SU-DHL-6 (cell line): ENCODE results near the gene CBLL1.

Source experiments
- H2AFZ ChIP-seq: fragments of 200-600 bp; sonication (generic); 2 replicates; pipeline ENCODE4 v1.6.1; 2014; ENCODE audit warnings: low read depth, mild to moderate bottlenecking, moderate library complexity, mixed read lengths, antibody characterized with exemption, low read length; ENCODE audit not compliant: severe bottlenecking
- H3F3A ChIP-seq: fragments of 200-600 bp; shearing (Covaris generic); 2 replicates; pipeline ENCODE4 v1.6.0; 2016; ENCODE audit warnings: antibody characterized with exemption, mild to moderate bottlenecking; ENCODE audit not compliant: insufficient read depth
- H3K27ac ChIP-seq: fragments of 200-600 bp; sonication (generic); 2 replicates; pipeline ENCODE4 v1.5.1; 2016; ENCODE audit warnings: low read depth, mild to moderate bottlenecking, low read length, moderate library complexity, mixed read lengths
- H3K27me3 ChIP-seq: fragments of 200-600 bp; sonication (generic), shearing (Covaris generic); 2 replicates; pipeline ENCODE4 v1.6.0; 2014; ENCODE audit warnings: mild to moderate bottlenecking, low read length
- H3K36me3 ChIP-seq: fragments of 200-600 bp; sonication (generic); 2 replicates; pipeline ENCODE4 v1.6.1; 2014; ENCODE audit warnings: mild to moderate bottlenecking, low read length, mixed read lengths
- H3K4me2 ChIP-seq: fragments of 300-600, 200-600 bp; shearing (Covaris generic), sonication (generic); 2 replicates; pipeline ENCODE4 v1.6.0; 2014; ENCODE audit warnings: low read length, low read depth, mild to moderate bottlenecking; ENCODE audit not compliant: poor library complexity, severe bottlenecking
- H3K4me3 ChIP-seq: fragments of 200-600 bp; sonication (generic); 2 replicates; pipeline ENCODE4 v1.5.1; 2014; ENCODE audit warnings: antibody characterized with exemption, low read length, mild to moderate bottlenecking, mixed read lengths; ENCODE audit not compliant: insufficient read depth, poor library complexity, severe bottlenecking
- H3K79me2 ChIP-seq: fragments of 200-600 bp; sonication (generic); 2 replicates; pipeline ENCODE4 v1.6.1; 2014; ENCODE audit warnings: mild to moderate bottlenecking, low read length, moderate library complexity; ENCODE audit not compliant: insufficient read depth
- H3K9ac ChIP-seq: fragments of 200-600 bp; sonication (generic); 2 replicates; pipeline ENCODE4 v1.7.0; 2014; ENCODE audit warnings: mild to moderate bottlenecking, low read length
- H3K9me2 ChIP-seq: fragments of 200-600 bp; sonication (generic); replicated peaks from 2 replicates; pipeline ENCODE4 v1.6.1; 2014; ENCODE audit warnings: low read length; ENCODE audit not compliant: insufficient read depth
- H3K9me3 ChIP-seq: fragments of 200-600 bp; sonication (generic); 2 replicates; pipeline ENCODE4 v1.6.1; 2014; ENCODE audit warnings: low read length, mixed read lengths; ENCODE audit not compliant: insufficient read depth
- H4K20me1 ChIP-seq: fragments of 200-600 bp; sonication (generic); 2 replicates; pipeline ENCODE4 v1.6.1; 2014; ENCODE audit warnings: low read depth, mild to moderate bottlenecking, antibody characterized with exemption, low read length, moderate library complexity, mixed read lengths
- EZH2phosphoT487 ChIP-seq: fragments of 200-600 bp; sonication (generic), shearing (Covaris generic); conservative IDR thresholded peaks from 2 replicates; pipeline ENCODE4 v1.6.1; 2018; ENCODE audit warnings: mild to moderate bottlenecking, antibody characterized with exemption, low read length, moderate library complexity, mixed read lengths
- TF ChIP-seq, protein P1 (sequence below): fragments of 200-600 bp; sonication (generic); IDR thresholded peaks from one replicate; pipeline ENCODE4 v1.5.1; 2017; ENCODE audit warnings: antibody characterized with exemption, mild to moderate bottlenecking, low read length, moderate library complexity; ENCODE audit not compliant: insufficient read depth, poor library complexity, severe bottlenecking

CBLL1 gene

DNA sequence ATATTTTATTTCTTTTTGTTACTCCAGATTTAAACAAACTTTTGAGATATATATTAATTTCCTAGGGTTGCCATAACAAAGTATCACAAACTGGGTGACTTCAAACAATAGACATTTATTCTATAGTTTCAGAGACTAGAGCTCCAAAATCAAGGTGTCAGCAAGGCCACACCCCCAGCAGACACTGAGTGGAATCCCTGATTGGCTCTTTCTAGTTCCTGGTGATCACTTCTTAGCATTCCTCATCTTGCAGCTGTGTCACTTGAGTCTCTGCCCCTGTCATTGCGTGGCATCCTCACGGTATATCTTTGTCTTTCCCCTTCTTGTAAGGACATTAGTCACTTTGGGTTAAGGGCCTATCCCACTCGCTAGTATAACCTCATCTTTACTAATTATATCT lies 66.7 kb downstream of the CBLL1 start:
- TF ChIP-seq, protein P1, sequence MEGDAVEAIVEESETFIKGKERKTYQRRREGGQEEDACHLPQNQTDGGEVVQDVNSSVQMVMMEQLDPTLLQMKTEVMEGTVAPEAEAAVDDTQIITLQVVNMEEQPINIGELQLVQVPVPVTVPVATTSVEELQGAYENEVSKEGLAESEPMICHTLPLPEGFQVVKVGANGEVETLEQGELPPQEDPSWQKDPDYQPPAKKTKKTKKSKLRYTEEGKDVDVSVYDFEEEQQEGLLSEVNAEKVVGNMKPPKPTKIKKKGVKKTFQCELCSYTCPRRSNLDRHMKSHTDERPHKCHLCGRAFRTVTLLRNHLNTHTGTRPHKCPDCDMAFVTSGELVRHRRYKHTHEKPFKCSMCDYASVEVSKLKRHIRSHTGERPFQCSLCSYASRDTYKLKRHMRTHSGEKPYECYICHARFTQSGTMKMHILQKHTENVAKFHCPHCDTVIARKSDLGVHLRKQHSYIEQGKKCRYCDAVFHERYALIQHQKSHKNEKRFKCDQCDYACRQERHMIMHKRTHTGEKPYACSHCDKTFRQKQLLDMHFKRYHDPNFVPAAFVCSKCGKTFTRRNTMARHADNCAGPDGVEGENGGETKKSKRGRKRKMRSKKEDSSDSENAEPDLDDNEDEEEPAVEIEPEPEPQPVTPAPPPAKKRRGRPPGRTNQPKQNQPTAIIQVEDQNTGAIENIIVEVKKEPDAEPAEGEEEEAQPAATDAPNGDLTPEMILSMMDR = no peak
- TF ChIP-seq EZH2phosphoT487 = no peak
- no peak overlapping the region for H3K4me2 ChIP-seq
- no peaks in the 10 kb centered on the region for H3F3A ChIP-seq
- H3K36me3 ChIP-seq = no peaks in the 10 kb centered on the region
- H3K27me3 ChIP-seq = no peaks in the 10 kb centered on the region
- no peak overlapping the region for H3K27ac ChIP-seq
- no peak overlapping the region for H3K4me3 ChIP-seq
- H3K9ac ChIP-seq = no peak overlapping the region
- no peak overlapping the region for H2AFZ ChIP-seq
- H3K9me3 ChIP-seq = no peaks in the 10 kb centered on the region
- H3K9me2 ChIP-seq = no peaks in the 10 kb centered on the region
- H3K79me2 ChIP-seq = no peaks in the 10 kb centered on the region
- H4K20me1 ChIP-seq = no peaks in the 10 kb centered on the region
